Superior temporal gyrus (tissue), 1 donor: ENCODE measurements around the gene TP53BP1.

Experiments used
- DNase-seq: peaks from one replicate; pipeline ENCODE4 v3.0.0-alpha.2; 2016; ENCODE audit errors: extremely low spot score

TP53BP1 gene

GRCh38 chr15:43520138-43520537, 27.2 kb upstream of the TP53BP1 start:
- DNase-seq = no peak

- peak; percentile 82 for DNase-seq
Observed at GRCh38 chr15:43519196-43519595, 26.2 kb upstream of the TP53BP1 start.

GRCh38 chr15:43518197-43518761, 25.3 kb upstream of the TP53BP1 start:
- peak; percentile 83 for DNase-seq

GRCh38 chr15:43517354-43518196, 24.6 kb upstream of the TP53BP1 start, which contains the start of gene MAP1A:
Gene MAP1A, plus strand, starts transcription at chr15:43517608. Its CDS starts 3,866 bp downstream, at chr15:43521474.
- DNase-seq = peak; percentile 77

GRCh38 chr15:43516801-43517353, 23.9 kb upstream of the TP53BP1 start:
- DNase-seq = peak; percentile 61

- no peak for DNase-seq
Observed at GRCh38 chr15:43516185-43516584, 23.2 kb upstream of the TP53BP1 start.

- peak; percentile 38 for DNase-seq
Observed at GRCh38 chr15:43515741-43516140, 22.8 kb upstream of the TP53BP1 start.

- peak; percentile 87 for DNase-seq
Observed at GRCh38 chr15:43514241-43515057, 21.5 kb upstream of the TP53BP1 start.

- DNase-seq = no peak
Observed at GRCh38 chr15:43513550-43513949, 20.6 kb upstream of the TP53BP1 start.

- DNase-seq = peak; percentile 74
Observed at GRCh38 chr15:43511012-43511885, 18.3 kb upstream of the TP53BP1 start.

GRCh38 chr15:43510200-43511011, 17.4 kb upstream of the TP53BP1 start:
- peak; percentile 99 for DNase-seq

GRCh38 chr15:43509660-43510199, 16.8 kb upstream of the TP53BP1 start:
- peak; percentile 81 for DNase-seq

- DNase-seq = no peak
Observed at GRCh38 chr15:43508991-43509659, 16.2 kb upstream of the TP53BP1 start.

- DNase-seq = no peak
Observed at GRCh38 chr15:43508421-43508820, 15.5 kb upstream of the TP53BP1 start.

GRCh38 chr15:43505738-43506137, 12.8 kb upstream of the TP53BP1 start:
- DNase-seq = no peak

- DNase-seq = no peak
Observed at GRCh38 chr15:43499635-43500034, 6.7 kb upstream of the TP53BP1 start.

GRCh38 chr15:43498990-43499389, 6.0 kb upstream of the TP53BP1 start:
- no peak for DNase-seq

- no peak for DNase-seq
Observed at GRCh38 chr15:43493703-43494472, 932 bp upstream of the TP53BP1 start.

GRCh38 chr15:43492266-43492665, 690 bp downstream of the TP53BP1 start:
- no peak for DNase-seq
